Stimulated activated CD8-positive, alpha-beta memory T cell treated with anti-CD3 and anti-CD28 coated beads, Interleukin-4, amount 100 ng/mL, for 24 hours (primary cell): ENCODE data around the gene KCNQ4.

ENCODE experiments used
- DNase-seq: peaks from one replicate; pipeline ENCODE4 v3.0.0-alpha.2; 2020; ENCODE audit warnings: low read depth

The KCNQ4 gene

GRCh38 chr1:40777224-40777970, 6.2 kb upstream of the KCNQ4 start:
- DNase-seq, result no peak

GRCh38 chr1:40780678-40781607, 2.6 kb upstream of the KCNQ4 start:
- no peak for DNase-seq

- DNase-seq, result no peak
Measured at GRCh38 chr1:40781608-40781971, 2.0 kb upstream of the KCNQ4 start.

- no peak for DNase-seq
Measured at GRCh38 chr1:40782371-40782956, 1.1 kb upstream of the KCNQ4 start.

- no peak for DNase-seq
Measured at GRCh38 chr1:40784141-40784770, 669 bp downstream of the KCNQ4 start.

- no peak for DNase-seq
Measured at GRCh38 chr1:40784771-40785151, 1.2 kb downstream of the KCNQ4 start.

- no peak for DNase-seq
Measured at GRCh38 chr1:40785446-40785845, 1.9 kb downstream of the KCNQ4 start.

GRCh38 chr1:40786171-40786994, 2.8 kb downstream of the KCNQ4 start:
- no peak for DNase-seq

GRCh38 chr1:40786995-40787705, 3.6 kb downstream of the KCNQ4 start:
- DNase-seq, result no peak

GRCh38 chr1:40787737-40788560, 4.4 kb downstream of the KCNQ4 start:
- no peak for DNase-seq

- DNase-seq, result no peak
Measured at GRCh38 chr1:40788561-40789341, 5.2 kb downstream of the KCNQ4 start.

- no peak for DNase-seq
Measured at GRCh38 chr1:40789342-40789598, 5.7 kb downstream of the KCNQ4 start.

GRCh38 chr1:40789661-40790430, 6.3 kb downstream of the KCNQ4 start:
- no peak for DNase-seq

- DNase-seq, result no peak
Measured at GRCh38 chr1:40792036-40792435, 8.4 kb downstream of the KCNQ4 start.

- no peak for DNase-seq
Measured at GRCh38 chr1:40793617-40794016, 10.0 kb downstream of the KCNQ4 start.

GRCh38 chr1:40794048-40794447, 10.5 kb downstream of the KCNQ4 start:
- no peak for DNase-seq

- DNase-seq, result no peak
Measured at GRCh38 chr1:40794974-40795715, 11.6 kb downstream of the KCNQ4 start.
